H4 (cell line): ENCODE data around the gene CABLES2. TPM values are rescaled to one million over a fixed set of nuclear protein-coding genes. Genes with fewer than 3 reads are reported as not detected.
"Not testable (repeated sequence)": the region's sequence is repeated elsewhere in the genome, so short reads cannot be mapped to it uniquely, and the experiment has no call there.

Experiments
- DNase-seq: peaks from one replicate; pipeline ENCODE4 v3.0.0-alpha.2; 2015; ENCODE audit warnings: low spot score
- total RNA-seq: library from RNA; depleted of rRNA; stranded (reverse); fragments of >200 nt; shearing (Covaris generic); gene quantifications from 2 replicates; pipeline ENCODE4 v1.2.3, GENCODE V29; 2014

Gene CABLES2
- total RNA-seq, 1 experiment from 2014 or later = 4.8 TPM

DNA sequence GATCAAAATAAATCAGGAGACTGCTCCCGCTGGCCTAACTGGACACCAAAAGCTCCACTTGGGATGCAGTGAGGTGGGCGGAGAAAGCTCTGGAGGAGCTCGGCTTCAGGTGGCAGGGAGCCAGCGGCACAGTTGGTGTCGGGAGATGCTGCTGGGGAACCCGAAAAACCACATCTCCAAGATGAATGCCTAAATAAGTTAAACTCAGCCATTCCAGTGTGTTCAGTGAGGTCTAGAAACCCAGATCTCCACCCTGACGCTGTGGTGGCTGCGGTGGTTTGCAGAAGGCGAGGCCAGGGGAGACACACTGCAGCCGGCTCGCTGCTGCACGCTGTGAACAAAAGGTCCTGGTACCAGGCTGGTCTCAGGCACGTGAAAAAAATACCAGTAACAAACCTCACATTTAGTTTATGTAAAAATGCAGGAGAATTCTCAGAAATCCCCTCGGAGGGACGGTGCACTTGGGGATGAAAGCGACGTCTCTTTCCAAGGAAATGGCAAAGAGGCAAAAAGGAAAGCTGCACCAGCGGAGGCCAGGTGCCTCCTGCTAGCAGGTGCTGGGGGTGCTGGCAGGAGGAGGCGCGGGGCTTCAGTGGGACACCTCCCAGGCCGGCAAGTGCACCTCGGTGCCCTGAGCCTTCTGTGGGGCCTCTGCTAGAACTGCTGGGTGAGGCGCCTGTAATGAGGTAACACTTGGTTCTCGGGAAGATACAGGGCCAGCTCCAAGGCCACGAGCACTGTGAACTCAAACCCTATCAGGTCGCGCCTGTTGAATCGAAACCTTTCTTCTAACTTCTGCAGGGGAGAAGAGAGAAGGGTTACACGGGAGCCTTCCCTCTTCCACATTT, 16.5 kb downstream of the CABLES2 start:
- DNase-seq = no peak

DNA sequence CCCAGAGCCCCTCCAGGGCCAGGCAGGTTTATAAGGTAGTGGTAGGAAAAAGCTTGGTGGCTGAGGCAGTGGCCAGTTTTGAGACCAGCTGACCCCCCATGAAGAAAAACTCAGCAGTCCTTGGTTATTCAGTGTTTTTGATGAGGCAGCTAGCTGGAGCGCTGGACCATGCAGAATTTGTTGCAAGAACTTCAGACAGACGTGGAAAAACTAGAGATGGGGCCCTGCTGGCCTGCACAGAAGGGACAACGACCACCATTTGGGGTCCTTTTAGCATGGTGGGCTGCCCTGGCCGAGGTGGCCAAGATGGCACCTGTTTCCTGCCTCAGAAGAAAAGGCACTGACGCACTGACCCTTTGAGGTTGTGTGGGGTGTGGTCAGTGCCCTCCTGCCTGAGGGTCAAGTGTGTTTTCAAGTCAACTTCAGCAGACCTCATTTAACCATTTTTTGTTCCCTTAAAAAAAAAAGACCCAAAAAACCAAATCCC, 17.4 kb downstream of the CABLES2 start:
- no peak for DNase-seq

DNA sequence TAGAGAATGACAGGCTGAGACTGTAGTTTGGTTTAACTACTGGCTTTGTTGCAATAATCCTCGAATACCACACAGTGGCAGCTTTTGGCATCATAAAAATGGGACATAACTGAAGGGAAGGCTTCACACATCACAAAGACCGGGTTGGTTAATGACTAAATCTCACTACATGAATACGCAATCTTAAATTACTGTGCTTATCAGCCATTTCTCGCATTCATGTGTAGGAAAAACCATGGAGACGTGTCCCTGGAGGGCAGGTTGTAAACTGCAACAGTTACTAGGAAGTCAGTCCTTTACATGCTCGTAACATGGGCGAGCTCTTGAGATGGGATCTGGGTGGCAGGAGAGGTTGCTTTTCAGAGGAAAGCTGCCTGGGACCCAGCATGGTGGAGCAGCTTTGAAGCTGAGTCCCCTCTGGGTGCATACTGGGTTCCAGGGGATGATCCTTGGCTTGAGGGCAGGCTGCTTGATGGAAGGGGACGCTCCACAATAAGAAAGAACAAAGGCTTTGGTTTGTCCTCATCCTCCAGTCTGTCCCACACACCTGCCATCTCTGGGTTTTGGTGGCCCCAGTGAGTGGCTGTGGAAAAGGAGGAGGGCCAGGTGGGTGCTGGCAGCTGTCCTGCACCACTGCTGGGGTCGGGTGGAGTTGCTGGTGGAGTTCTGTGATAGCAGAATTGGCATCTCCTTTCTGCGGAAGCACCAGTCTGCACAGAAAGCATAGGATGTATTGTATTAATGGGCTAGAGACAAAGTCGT, 18.1 kb downstream of the CABLES2 start:
- no peak for DNase-seq

DNA sequence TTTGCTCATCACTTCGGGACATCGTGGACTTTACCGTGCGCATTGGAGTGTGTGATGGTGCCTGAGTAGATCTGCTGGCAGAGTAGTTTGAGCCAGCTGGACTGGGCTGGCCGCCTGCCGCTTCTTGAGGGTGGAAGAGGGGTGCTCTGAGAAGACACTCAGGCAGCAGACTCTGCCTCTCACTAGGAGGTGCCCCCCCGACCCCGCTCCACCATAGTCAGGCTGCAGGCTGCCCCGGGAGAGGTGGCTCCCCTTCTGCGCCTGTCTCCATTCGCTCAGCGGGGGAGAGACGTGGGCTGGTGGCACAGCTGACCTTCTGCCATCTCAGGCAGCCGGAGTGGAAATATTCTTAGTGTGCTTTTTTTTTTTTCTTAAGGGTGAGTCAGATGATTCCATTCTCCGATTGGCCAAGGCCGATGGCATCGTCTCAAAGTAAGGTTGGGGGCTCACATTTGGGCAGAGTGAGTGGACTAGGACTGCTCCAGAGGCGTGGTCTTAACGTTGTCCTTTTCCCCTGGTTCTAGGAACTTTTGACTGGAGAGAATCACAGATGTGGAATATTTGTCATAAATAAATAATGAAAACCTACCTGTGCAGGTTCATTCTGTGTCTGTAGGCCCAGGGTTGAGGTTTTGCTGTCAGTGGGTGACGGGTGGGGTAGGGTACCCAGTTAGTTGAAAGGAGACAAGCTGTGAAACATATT, 19.0 kb downstream of the CABLES2 start:
- DNase-seq = no peak

DNA sequence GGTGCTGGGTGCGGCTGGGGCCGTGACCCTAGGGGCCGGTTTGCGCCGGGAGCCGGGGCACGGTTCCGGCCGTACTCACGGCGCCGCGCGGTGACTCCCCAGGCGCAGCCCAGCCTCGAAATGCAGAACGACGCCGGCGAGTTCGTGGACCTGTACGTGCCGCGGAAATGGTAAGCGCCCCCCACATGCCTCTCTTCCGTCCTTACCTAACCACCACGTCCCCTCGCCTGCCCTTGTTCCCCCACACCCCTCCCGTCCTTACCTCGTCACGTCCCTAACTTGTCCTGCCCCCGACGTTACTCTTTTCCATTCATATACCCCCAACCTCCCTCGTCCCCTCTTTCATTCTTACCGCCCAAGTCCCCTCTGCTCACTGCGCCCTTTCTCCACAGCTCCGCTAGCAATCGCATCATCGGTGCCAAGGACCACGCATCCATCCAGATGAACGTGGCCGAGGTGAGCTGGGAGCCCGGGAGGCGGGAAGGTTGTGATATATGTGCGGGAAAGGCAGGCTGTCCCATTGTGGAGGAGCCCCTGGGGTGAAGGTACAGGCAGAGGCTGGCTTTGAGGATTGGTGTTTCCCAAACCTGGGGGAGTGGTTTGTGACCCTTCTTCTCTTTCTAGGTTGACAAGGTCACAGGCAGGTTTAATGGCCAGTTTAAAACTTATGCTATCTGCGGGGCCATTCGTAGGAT, 19.7 kb downstream of the CABLES2 start:
- no peak for DNase-seq

DNA sequence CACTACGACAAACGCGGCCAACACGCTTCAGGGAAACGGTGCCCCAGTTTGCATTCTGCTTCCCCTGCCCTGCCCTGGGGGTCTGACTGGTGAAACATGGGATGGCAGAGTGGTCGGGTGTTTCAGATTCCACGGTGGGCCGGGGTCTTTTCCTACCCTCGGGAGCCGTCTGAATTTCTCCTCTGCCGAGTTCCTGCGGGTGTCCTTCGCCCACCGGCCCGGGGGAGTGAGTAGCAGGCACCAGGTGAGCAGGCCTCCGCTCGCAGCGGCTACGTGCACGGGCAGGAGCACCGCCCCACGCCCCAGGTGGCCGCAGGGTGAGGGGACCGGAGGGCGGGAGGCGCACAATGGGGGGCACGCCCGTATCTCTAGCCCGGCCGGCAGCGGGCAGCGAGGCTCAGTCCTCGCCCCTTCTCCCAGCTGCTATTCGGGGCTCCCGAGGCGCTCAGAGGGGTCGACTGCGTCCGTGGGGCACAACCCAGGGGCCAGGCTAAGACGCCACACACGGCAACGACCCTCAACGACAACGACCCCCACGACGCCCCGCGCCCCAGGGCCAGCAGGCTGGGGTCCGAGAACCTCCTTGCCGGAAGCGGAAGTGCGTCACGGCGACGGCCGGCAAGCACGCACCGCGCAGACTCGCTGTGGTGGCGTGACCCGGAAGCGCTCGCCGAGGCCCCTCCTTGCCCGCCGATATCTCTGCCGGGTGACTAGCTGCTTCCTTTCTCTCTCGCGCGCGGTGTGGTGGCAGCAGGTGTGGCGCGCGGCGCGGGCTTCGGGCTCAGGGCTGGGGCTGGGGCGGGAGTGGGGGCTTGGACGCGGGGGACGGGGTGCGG, 20.5 kb downstream of the CABLES2 start, which contains the start of gene RPS21:
Gene RPS21 (plus strand): TSS at position 721 of the 836 bp plus-strand sequence. CDS start 236 bp downstream, outside the sequence.
- peak; percentile 90 for DNase-seq

DNA sequence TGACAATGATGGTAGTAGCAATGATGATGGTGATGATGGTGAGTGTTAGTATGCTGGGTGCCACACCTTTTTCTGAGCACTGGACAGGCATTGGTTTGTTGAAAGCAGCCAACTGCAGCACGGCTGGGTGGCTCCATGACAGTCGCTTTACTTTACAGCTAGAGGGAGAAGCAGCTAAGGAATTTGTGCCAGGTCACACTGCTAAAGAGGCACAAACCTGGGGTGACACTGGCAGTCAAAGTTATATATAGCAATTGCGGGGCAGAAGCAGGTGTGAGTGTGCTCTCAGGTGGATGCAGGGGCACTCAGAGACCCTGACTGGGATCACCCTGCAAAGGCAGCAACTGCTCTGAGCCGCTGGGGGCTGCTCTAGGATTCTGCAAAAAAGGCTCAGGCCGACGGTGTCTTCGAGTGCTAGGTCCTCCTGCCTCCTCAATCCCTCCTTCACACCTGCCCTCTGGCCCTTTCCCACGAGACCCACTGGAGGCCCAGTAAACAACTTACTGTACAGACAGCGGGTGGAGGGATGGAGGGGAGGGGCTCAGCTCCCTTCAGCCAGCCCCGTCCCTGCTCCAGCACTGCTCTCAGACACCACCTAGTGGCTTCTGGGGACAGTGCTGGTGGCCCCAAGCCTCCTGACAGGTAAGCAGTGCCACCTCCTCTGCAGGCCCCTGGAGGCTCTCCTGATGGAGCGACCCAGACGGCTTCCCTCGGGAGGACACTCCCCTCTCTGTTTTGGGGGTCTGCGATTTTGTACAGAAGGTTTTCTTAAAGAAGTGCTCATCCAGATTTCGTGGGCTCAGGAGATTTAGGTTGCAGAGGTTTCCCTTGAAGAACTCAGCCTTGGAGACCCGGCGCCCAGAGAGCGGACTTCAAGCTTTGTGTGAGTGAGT, 24.5 kb downstream of the CABLES2 start:
- DNase-seq = peak; percentile 75

DNA sequence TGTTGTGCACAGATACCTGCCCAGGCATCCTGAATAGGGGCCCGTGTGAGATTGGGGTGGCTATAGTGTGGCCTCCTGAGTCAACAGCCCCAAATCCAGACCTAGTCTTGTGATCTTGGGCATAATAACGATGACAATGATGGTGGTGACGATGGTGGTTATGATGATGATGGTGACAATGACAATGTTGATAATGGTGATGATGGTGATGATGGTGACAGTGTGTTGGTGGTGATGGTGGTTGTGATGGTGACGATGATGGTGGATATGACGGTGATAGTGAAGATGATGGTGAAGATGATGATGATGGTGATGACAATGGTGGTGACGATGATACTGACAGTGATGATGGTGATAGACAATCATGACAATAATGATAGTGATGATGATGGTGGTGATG, 25.2 kb downstream of the CABLES2 start:
- no peak for DNase-seq

DNA sequence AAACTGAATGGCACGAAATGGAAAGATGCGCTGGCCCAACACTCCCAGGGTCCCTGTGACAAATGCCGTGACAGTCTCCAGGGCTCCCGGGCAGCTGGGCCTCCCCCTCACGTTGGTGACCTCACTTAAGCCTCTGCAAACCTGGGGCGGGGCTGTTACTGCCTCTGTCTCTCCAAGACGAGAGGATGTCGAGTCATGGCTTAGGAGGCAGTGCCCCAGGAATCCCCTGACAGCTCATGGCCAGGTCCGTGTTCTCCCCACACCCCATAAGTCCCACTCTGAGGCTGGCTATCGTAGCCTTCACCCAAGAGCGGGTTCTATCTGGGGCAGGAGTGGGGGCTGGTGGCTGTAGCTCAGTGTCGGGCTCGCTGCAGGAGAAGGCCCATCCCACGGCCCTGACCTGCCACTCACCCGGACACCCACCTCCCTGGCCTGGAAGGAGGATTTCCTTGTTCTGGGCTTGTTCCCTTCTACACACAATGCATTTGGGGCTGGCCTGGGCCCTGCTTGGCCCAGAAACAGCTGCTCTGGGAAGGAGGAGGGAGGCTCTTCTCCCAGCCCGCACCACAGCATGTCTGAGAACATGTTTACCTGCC, 25.8 kb downstream of the CABLES2 start:
- DNase-seq = no peak

DNA sequence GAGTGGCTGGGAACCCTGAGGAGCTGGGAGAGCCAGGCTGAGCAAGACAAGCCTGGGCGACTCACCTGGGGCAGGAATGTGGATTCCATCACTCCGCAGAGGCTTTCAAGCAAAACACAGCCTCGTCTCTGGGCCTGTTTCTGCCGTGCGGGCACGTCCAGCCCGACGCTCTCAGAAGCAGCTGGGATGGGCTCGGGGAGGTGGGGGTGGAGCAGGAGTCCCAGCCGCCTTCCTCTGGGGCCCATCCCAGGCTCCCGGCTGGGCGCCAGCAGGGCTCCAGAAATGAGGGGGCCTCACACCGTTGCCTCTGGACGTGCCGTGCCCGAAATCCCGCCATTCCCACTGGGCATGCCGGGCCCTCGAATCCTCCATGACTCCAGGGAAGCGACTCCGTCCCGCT, 28.9 kb downstream of the CABLES2 start:
- DNase-seq = no peak

DNA sequence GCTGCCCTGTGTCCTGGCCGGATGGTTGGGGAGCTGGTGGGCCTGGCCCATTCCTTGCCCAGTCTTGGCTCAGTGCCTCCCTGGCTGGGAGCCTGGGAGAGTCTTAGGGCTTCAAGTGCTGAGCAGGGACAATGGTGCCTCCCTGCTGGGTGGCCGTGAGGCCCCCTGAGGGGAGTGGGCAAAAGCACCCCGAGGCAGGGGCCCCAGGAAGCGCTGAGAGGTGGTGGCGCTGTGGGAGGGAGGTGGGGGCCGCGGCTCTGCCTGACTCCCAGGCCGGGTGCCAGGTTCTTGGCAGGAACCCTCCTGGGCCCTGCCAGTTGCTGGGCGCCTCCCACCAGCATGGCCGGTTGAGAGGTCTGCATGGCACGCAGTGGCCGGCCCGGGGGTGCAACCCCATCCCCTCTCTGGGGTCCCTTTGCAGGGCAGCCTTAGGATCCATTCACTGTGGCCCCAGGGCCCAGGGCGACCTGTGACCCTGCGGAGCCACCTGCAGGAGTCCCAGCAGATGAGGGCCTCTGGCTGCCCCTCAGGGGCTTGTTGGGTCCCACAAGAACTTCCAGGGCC, 29.4 kb downstream of the CABLES2 start:
- no peak for DNase-seq

DNA sequence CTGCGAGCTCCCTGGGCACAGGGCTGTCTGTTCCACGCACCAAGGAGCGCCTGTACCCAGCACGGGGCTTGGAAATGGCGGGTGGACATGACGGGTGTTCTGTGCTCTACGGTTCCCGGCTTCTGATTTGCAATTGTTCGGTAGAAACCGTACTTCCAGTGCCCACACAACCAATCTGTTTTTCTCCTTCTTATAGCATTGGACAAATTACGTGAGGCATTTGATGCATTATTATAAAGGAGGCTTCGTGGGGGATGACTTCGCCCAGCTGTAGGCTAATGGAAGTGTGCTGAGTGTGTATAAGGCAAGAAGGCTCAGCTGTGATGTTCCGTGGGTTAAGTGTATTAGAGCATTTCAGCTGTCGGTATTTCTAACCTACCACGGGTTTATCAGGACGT, 30.0 kb downstream of the CABLES2 start:
- no peak for DNase-seq

DNA sequence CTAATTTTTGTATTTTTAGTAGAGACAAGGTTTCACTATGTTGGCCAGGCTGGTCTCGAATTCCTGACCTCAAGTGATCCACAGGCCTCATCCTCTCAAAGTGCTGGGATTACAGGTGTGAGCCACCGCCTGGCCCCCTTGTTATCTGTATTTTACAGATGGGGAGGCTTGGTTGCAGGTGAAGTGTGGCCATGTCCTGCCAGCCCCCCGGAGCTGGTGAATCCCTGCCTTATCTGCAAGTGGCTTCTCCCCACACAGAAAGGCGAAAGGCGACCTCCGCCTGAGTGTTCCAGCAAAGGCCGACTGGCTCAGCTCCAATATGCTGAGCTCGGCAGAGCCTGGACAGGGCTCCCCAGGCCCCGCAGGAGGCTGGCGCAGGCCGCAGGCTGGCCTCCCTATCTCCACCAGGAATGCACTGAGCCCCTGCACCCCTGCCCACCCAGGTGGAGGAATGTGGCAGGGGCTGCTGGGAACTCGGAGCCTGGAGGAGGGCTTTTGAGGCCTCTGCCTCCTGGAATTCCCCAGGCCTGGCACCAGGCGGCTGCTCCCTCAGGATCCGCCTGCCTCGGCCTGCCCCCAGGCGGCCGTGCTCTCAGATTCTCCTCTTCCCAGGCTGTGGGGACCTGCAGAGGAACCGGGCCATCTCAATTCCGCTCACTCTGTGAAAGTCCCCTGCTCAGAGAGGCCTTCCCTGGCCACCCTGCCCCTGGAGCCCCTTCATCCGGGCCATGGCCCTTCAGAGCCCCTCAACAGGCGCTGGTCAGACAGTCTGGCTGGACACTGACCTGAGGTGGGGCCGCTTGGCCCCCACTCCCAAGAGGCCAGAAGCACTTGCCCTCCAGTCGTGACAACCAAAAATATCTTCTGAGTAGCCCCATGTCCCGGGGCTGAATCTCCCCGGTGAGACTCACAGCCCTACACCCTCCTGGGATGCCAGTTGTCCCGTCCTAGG, 30.7 kb downstream of the CABLES2 start:
- DNase-seq = no peak

DNA sequence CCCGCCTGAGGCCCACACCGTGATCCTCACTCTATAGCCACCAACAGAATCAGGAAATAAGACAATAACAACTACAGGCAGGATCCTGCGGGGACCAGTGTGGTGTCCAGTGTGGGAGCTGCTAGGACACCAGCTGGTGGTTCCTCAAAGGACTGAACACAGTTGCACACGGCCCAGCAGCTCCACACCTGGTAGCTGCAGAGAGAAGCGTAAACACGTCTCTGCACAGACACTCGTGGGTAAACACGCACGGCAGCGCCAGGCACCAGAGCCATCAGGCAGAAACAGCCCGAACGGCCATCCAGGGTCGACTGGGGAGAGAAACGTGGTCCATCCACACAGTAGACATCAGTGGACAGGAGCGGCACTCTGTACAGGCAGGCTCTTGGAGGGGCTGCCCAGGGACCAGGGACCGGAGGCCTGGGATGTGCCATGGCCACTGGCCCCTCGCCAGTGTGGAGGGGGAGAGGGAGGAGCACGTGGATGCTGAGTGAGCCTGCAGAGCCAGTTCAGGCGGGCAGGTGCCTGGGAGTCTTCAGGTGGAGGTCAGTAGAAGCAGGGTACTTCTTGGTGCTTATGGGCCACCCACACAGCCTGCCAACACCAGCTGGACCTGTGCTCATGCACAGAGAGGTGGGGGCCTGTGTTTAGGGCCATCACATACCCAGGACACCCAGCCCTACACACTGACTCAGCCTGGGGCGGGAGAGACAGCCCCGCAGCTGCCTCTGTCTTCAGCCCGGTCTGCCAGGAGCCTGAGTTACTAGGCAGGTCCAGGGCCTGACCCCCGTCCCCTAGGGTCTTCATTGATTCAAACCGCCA, 32.5 kb downstream of the CABLES2 start:
- DNase-seq = no peak

DNA sequence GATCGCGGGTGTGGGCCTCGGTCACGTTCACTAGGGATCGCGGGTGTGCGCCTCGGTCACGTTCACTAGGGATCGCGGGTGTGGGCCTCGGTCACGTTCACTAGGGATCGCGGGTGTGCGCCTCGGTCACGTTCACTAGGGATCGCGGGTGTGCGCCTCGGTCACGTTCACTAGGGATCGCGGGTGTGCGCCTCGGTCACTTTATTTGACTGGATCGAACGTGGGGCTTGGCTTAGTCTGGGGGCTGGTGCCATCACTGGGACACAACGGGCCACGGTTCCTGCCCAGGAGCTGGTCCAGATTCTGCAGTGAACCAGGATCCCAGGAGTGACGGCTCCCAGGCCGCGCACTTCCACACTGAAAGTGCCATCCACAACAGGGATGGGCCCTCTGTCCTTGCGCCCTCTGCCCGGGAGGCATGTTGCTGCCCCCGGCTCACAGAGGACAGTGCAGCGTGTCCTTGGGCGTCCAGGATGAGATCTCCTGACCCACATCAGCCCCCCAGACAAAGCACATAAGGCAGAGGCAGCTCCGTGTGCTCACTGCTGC, 33.4 kb downstream of the CABLES2 start:
- DNase-seq = not testable (repeated sequence)
